ENCODE results near the gene DNAJC13.

- TF ChIP-seq POLR2AphosphoS5 (IDR thresholded peaks at IDR 0.05), result no peak
- TF ChIP-seq CTCF (IDR thresholded peaks at IDR 0.05), result no peak
- no peak for TF ChIP-seq EP300 (IDR thresholded peaks at IDR 0.05; ENCODE audit: low read depth)
- no peak for TF ChIP-seq POLR2A (IDR thresholded peaks at IDR 0.05)
Observed at GRCh38 chr3:132405188-132405587, 12.1 kb upstream of the DNAJC13 start.

Measured in transverse colon (tissue), 4 donors.